Measurements from ENCODE around the gene GPLD1.

Gene GPLD1

DNA sequence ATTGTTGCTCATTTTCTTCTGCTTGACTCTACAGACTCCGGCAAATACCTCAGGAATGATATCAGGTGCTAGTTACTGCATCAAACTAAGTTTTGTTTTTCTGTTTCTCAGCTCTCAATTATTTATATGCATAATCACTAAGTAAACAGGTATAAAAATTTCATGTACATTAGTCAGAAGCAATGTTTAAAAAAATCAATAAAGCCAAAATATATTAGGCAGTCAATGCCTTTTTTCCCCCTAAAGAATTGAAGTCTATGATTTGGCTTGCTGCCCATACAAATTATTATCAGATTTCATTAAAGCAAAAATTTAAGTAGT lies 107.2 kb downstream of the GPLD1 start:
- DNase-seq (ENCODE audit: low spot score), result no peak
- TF ChIP-seq, protein P1, sequence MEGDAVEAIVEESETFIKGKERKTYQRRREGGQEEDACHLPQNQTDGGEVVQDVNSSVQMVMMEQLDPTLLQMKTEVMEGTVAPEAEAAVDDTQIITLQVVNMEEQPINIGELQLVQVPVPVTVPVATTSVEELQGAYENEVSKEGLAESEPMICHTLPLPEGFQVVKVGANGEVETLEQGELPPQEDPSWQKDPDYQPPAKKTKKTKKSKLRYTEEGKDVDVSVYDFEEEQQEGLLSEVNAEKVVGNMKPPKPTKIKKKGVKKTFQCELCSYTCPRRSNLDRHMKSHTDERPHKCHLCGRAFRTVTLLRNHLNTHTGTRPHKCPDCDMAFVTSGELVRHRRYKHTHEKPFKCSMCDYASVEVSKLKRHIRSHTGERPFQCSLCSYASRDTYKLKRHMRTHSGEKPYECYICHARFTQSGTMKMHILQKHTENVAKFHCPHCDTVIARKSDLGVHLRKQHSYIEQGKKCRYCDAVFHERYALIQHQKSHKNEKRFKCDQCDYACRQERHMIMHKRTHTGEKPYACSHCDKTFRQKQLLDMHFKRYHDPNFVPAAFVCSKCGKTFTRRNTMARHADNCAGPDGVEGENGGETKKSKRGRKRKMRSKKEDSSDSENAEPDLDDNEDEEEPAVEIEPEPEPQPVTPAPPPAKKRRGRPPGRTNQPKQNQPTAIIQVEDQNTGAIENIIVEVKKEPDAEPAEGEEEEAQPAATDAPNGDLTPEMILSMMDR (IDR thresholded peaks at IDR 0.05; ENCODE audit: borderline replicate concordance, control extremely low read depth, extremely low read depth, insufficient read depth, missing control alignments), result no peak
- in situ Hi-C loops (cut with MboI; ENCODE audit: low sequenced_read_pairs, unreplicated experiment), result no loop called here

DNA sequence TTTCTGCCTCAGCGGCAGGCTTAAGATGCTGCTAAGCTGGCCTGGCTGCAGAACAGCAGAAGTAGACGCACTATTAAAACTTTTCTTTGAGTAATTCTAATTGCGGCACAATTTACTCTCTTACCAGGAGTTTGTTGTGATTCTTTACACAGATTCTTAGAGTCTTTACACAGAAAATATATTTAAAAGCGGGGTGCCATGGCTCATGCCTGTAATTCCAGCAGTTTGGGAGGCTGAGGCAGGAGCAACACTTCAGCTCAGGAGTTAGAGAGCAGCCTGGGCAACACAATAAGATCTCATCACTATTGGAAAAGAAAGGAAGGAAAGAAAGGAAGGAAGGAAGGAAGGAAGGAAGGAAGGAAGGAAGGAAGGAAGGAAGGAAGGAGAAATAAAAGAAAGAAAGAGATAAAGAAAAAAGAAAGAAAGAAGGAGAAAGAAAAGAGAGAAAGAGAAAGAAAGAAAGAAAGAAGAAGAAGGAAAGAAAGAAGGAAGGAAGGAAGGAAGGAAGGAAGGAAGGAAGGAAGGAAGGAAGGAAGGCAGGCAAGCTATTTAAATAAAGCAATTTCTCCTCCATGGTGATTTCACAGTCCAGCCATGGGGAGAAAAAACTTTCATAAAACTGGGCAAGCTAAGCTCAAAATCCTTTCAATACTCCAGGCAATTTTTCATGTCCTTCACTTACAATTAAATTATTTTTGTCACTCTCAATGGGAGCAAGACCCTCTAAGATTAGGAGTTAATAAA lies 107.7 kb downstream of the GPLD1 start:
- in situ Hi-C loops (cut with MboI; ENCODE audit: low sequenced_read_pairs, unreplicated experiment), result no loop called here
- TF ChIP-seq, protein P1 (IDR thresholded peaks at IDR 0.05; ENCODE audit: borderline replicate concordance, control extremely low read depth, extremely low read depth, insufficient read depth, missing control alignments), result no peak
- no peak for DNase-seq (ENCODE audit: low spot score)

DNA sequence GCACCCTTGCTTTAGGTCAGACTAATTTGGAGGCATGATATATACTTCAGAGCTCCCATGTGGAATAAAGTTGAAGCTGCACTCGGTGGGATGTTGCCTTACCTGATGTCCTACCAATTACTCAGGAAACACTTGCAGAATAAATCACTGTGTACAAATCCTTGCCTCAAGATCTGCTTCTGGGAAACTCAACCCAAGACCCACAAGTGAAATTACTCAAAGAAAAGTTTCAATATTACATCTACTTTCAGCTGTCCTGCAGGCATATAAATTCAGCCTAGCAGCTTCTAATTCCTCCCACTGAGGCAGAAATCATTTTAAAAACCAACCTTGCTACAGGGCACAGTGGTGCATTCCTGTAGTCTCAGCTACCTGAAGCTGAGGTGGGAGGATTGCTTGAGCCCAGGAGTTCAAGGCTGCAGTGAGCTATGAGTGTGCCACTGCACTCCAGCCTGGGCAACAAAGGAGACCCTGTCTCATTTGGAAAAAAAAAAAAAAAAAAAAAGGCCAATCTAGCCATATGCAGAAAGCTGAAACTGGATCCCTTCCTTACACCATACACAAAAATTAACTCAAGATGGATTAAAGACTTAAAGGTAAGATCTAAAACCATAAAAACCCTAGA lies 110.8 kb downstream of the GPLD1 start:
- DNase-seq (ENCODE audit: low spot score), result no peak
- in situ Hi-C loops (cut with MboI; ENCODE audit: low sequenced_read_pairs, unreplicated experiment), result no loop called here
- TF ChIP-seq, protein P1 (IDR thresholded peaks at IDR 0.05; ENCODE audit: borderline replicate concordance, control extremely low read depth, extremely low read depth, insufficient read depth, missing control alignments), result no peak

Measured in GM13976 (cell line).